Ramos (cell line): Measurements from ENCODE around the gene EMP2.

Experiments
- in situ Hi-C: fragments of 300-500 bp; cut with MboI; formaldehyde crosslinking; loops from one replicate; pipeline ENCODE4 v1.14.3; 2022; ENCODE audit warnings: low sequenced_read_pairs; ENCODE audit not compliant: unreplicated experiment

The EMP2 gene

GRCh38 chr16:10611825-10612342 lies 31.5 kb upstream of the EMP2 start:
- in situ Hi-C loops: no loop called here

GRCh38 chr16:10610499-10611184 lies 30.2 kb upstream of the EMP2 start:
- in situ Hi-C loops: no loop called here

- in situ Hi-C loops: no loop called here
These were observed 29.0 kb upstream of the EMP2 start for GRCh38 chr16:10609402-10609774.

GRCh38 chr16:10608687-10609401 lies 28.4 kb upstream of the EMP2 start:
- in situ Hi-C loops: no loop called here

GRCh38 chr16:10607157-10607556 lies 26.8 kb upstream of the EMP2 start:
- in situ Hi-C loops: no loop called here

GRCh38 chr16:10606607-10607006 lies 26.2 kb upstream of the EMP2 start:
- in situ Hi-C loops: no loop called here

GRCh38 chr16:10605636-10606035 lies 25.2 kb upstream of the EMP2 start:
- in situ Hi-C loops: no loop called here

- in situ Hi-C loops: no loop called here
These were observed 21.3 kb upstream of the EMP2 start for GRCh38 chr16:10601444-10602408.

- in situ Hi-C loops: no loop called here
These were observed 20.5 kb upstream of the EMP2 start for GRCh38 chr16:10600782-10601443.

- in situ Hi-C loops: no loop called here
These were observed 19.2 kb upstream of the EMP2 start for GRCh38 chr16:10599626-10600025.

GRCh38 chr16:10598157-10598556 lies 17.8 kb upstream of the EMP2 start:
- in situ Hi-C loops: no loop called here

GRCh38 chr16:10597187-10597601 lies 16.8 kb upstream of the EMP2 start:
- in situ Hi-C loops: no loop called here

- in situ Hi-C loops: no loop called here
These were observed 14.0 kb upstream of the EMP2 start for GRCh38 chr16:10594312-10594950.

GRCh38 chr16:10592611-10593010 lies 12.2 kb upstream of the EMP2 start:
- in situ Hi-C loops: no loop called here

GRCh38 chr16:10590342-10590741 lies 9.9 kb upstream of the EMP2 start:
- in situ Hi-C loops: no loop called here

- in situ Hi-C loops: no loop called here
These were observed 8.7 kb upstream of the EMP2 start for GRCh38 chr16:10589109-10589508.

- in situ Hi-C loops: no loop called here
These were observed 7.2 kb upstream of the EMP2 start for GRCh38 chr16:10587622-10588021.

GRCh38 chr16:10584981-10585438 lies 4.6 kb upstream of the EMP2 start:
- in situ Hi-C loops: no loop called here

- in situ Hi-C loops: no loop called here
These were observed 2.9 kb upstream of the EMP2 start for GRCh38 chr16:10583269-10583668.

GRCh38 chr16:10581507-10581906 lies 1.1 kb upstream of the EMP2 start:
- in situ Hi-C loops: no loop called here
